K562 (cell line): ENCODE measurements around the gene ARMC12. TPM values are rescaled to one million over a fixed set of nuclear protein-coding genes. Genes with fewer than 3 reads are reported as not detected.

Source experiments
- CEBPB ChIP-seq: fragments of 450-650 bp; IDR thresholded peaks from 2 replicates; pipeline ENCODE4 v1.6.1; 2016; ENCODE audit warnings: missing genetic modification characterization, missing compliant biosample characterization
- DMBX1 ChIP-seq: fragments of 250-450 bp; sonication (Bioruptor Pico); IDR thresholded peaks from 2 replicates; pipeline ENCODE4 v1.8.0; 2022; ENCODE audit warnings: inconsistent platforms, mild to moderate bottlenecking, moderate library complexity, borderline replicate concordance
- PYGO2 ChIP-seq: fragments of 450-650 bp; IDR thresholded peaks from 2 replicates; pipeline ENCODE4 v1.6.1; 2016; ENCODE audit warnings: mild to moderate bottlenecking, missing genetic modification characterization, moderate library complexity, missing compliant biosample characterization
- SMARCA4 ChIP-seq: fragments of 450-650 bp; IDR thresholded peaks from 2 replicates; pipeline ENCODE4 v1.6.1; 2016
- SMARCA5 ChIP-seq: fragments of 450-650 bp; IDR thresholded peaks from 2 replicates; pipeline ENCODE4 v1.6.1; 2016
- ZBTB1 ChIP-seq: sonication (generic); formaldehyde crosslinking; IDR thresholded peaks from 2 replicates; pipeline ENCODE4 v1.8.1; 2023; ENCODE audit warnings: missing genetic modification reagents, low read depth, mild to moderate bottlenecking, borderline replicate concordance
- ZNF197 ChIP-seq: fragments of 200-800 bp; sonication (Bioruptor generic); IDR thresholded peaks from 2 replicates; pipeline ENCODE4 v1.6.1; 2016; ENCODE audit warnings: low read depth, missing genetic modification characterization, missing compliant biosample characterization
- ZNF24 ChIP-seq: fragments of 450-650 bp; IDR thresholded peaks from 2 replicates; pipeline ENCODE4 v1.6.1; 2016
- ZNF444 ChIP-seq: fragments of 250-450 bp; sonication (Bioruptor Pico); IDR thresholded peaks from 2 replicates; pipeline ENCODE4 v1.4.0; 2020; ENCODE audit warnings: mild to moderate bottlenecking, moderate library complexity
- polyA plus RNA-seq, 8 experiments: library from polyadenylated mRNA; depleted of rRNA in 4 of 8; stranded (reverse) in 5 of 8; unstranded in 3 of 8; fragments of >200 nt; fragmentation: Nextera tagmentation in 2 of 8; fragmentation: Illumina TruSeq in 1 of 8; extraction: Ambion mirVana in 2 of 8; extraction: Trizol in 1 of 8; gene quantifications; 2 replicates each; pipeline versions ENCODE4 v1.2.1 to v1.2.3, GENCODE V29; 2011 to 2014; ENCODE audit warnings: inconsistent platforms in 1 of 8, missing spikeins in 1 of 8
- total RNA-seq, 7 experiments: library from RNA; depleted of rRNA in 6 of 7; stranded (reverse); fragments of >200 nt in 6 of 7; fragmentation: Illumina TruSeq in 2 of 7; extraction: Trizol in 2 of 7; gene quantifications; 2 replicates each; pipeline versions ENCODE4 v1.2.1 to v1.2.3, GENCODE V29; 2011 to 2021; ENCODE audit warnings: low replicate concordance in 1 of 7
- TF ChIP-seq, protein P1 (sequence below), 2 experiments: fragments of 450-650 bp; IDR thresholded peaks; 2 replicates each; pipeline ENCODE4 v1.6.1; 2018; ENCODE audit warnings: mild to moderate bottlenecking in 2 of 2, low read depth in 1 of 2; ENCODE audit not compliant: partially characterized antibody in 2 of 2
- TF ChIP-seq, protein P2 (sequence below), 2 experiments: fragments of 450-650 bp in 1 of 2; sonication (generic) in 1 of 2; formaldehyde crosslinking in 1 of 2; IDR thresholded peaks in 1 of 2; conservative IDR thresholded peaks in 1 of 2; 2 replicates each; pipeline versions ENCODE4 v1.6.1 to v1.8.1; 2016 to 2023; ENCODE audit warnings: mild to moderate bottlenecking in 2 of 2, moderate library complexity in 2 of 2, inconsistent platforms in 1 of 2, missing genetic modification reagents in 1 of 2
- TF ChIP-seq, protein P3 (sequence below), 2 experiments: fragments of 450-650 bp in 1 of 2; sonication (generic) in 1 of 2; formaldehyde crosslinking; conservative IDR thresholded peaks; 2 replicates each; pipeline versions ENCODE4 v1.4.0 to v1.8.1; 2020 to 2022; ENCODE audit warnings: mild to moderate bottlenecking in 1 of 2, missing genetic modification reagents in 1 of 2
- TF ChIP-seq, protein P4 (sequence below): fragments of 450-650 bp; IDR thresholded peaks from 2 replicates; pipeline ENCODE4 v1.6.1; 2018; ENCODE audit not compliant: partially characterized antibody
- TF ChIP-seq, protein P5 (sequence below): sonication (generic); formaldehyde crosslinking; IDR thresholded peaks from 2 replicates; pipeline ENCODE4 v1.8.0; 2022; ENCODE audit warnings: mild to moderate bottlenecking, missing genetic modification reagents

ARMC12 gene
- total and polyA plus RNA-seq, 9 of the 15 experiments (the other 6 are each of a cell fraction or from before 2014, with no cell fraction given), result 0.09 to 0.58 (median 0.31) TPM; not detected in 3

DNA sequence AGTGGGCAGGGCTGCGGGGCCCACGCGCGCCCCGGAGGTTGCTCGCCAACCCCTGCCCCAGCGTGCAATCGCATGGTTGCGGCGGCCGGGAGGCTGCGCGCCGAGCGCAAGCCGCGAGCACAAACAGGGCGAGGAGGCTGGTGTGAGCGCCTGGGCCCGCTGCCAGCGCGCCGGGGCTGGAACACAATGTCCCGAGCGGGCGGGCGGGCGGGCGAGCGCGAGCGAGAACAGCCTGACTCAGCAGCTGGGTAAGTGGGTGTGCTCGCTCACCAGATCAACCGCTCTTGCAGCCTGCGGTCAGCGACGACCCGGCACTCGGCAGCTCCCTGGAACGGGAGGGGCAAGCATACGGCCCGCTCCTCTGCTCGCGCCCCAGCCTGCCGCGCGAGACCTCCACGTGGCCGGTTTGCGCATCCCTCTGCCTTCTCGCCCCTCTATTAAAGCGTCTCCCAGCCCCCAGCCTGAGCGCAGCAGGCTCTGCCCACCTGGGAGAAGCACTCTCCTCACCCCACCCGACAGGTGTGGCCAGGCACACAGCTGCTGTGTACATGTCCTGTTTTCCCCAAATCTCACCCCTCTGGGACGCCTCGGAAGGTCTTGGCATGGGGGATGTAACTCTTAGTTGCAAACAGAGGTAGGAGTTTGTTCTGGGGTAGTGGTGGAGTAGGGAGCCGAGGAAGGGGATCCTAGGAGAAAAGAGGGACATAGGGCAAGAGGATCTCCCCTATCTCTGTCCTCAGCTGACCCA lies 8.7 kb upstream of the ARMC12 start (continued):
- TF ChIP-seq, protein P1, sequence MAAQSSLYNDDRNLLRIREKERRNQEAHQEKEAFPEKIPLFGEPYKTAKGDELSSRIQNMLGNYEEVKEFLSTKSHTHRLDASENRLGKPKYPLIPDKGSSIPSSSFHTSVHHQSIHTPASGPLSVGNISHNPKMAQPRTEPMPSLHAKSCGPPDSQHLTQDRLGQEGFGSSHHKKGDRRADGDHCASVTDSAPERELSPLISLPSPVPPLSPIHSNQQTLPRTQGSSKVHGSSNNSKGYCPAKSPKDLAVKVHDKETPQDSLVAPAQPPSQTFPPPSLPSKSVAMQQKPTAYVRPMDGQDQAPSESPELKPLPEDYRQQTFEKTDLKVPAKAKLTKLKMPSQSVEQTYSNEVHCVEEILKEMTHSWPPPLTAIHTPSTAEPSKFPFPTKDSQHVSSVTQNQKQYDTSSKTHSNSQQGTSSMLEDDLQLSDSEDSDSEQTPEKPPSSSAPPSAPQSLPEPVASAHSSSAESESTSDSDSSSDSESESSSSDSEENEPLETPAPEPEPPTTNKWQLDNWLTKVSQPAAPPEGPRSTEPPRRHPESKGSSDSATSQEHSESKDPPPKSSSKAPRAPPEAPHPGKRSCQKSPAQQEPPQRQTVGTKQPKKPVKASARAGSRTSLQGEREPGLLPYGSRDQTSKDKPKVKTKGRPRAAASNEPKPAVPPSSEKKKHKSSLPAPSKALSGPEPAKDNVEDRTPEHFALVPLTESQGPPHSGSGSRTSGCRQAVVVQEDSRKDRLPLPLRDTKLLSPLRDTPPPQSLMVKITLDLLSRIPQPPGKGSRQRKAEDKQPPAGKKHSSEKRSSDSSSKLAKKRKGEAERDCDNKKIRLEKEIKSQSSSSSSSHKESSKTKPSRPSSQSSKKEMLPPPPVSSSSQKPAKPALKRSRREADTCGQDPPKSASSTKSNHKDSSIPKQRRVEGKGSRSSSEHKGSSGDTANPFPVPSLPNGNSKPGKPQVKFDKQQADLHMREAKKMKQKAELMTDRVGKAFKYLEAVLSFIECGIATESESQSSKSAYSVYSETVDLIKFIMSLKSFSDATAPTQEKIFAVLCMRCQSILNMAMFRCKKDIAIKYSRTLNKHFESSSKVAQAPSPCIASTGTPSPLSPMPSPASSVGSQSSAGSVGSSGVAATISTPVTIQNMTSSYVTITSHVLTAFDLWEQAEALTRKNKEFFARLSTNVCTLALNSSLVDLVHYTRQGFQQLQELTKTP (IDR thresholded peaks at IDR 0.05; ENCODE audit: low read depth in 1 of 2, partially characterized antibody in 2 of 2), result peak in 1 of 2 experiments; percentile 29
- TF ChIP-seq ZNF444 (no peak), PYGO2 (tag) (no peak), ZNF197 (CRISPR knock-in tag) (0 out of 2 replicates have a peak, but pooled peaks have one; percentile 70), ZBTB1 (CRISPR knock-in tag) (peak; percentile 83; the same call in 1 of the 2 replicates), SMARCA4 (no peak), ZNF24 (no peak), SMARCA5 (no peak; the same call in 1 of the 2 replicates), CEBPB (tag) (no peak), DMBX1 (CRISPR knock-in tag) (peak; percentile 87)
- TF ChIP-seq, protein P2, sequence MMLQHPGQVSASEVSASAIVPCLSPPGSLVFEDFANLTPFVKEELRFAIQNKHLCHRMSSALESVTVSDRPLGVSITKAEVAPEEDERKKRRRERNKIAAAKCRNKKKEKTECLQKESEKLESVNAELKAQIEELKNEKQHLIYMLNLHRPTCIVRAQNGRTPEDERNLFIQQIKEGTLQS (IDR thresholded peaks at IDR 0.05), result no peak
- TF ChIP-seq, protein P2 (CRISPR knock-in tag; conservative IDR thresholded peaks at IDR 0.05), result 0 out of 2 replicates have a peak, but pooled peaks have one; percentile 68
- TF ChIP-seq, protein P3, sequence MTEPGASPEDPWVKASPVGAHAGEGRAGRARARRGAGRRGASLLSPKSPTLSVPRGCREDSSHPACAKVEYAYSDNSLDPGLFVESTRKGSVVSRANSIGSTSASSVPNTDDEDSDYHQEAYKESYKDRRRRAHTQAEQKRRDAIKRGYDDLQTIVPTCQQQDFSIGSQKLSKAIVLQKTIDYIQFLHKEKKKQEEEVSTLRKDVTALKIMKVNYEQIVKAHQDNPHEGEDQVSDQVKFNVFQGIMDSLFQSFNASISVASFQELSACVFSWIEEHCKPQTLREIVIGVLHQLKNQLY (CRISPR knock-in tag; conservative IDR thresholded peaks at IDR 0.05), result 0 out of 4 replicates have a peak, but pooled peaks of 1 of the 2 experiments have one; percentile 37
- TF ChIP-seq, protein P4, sequence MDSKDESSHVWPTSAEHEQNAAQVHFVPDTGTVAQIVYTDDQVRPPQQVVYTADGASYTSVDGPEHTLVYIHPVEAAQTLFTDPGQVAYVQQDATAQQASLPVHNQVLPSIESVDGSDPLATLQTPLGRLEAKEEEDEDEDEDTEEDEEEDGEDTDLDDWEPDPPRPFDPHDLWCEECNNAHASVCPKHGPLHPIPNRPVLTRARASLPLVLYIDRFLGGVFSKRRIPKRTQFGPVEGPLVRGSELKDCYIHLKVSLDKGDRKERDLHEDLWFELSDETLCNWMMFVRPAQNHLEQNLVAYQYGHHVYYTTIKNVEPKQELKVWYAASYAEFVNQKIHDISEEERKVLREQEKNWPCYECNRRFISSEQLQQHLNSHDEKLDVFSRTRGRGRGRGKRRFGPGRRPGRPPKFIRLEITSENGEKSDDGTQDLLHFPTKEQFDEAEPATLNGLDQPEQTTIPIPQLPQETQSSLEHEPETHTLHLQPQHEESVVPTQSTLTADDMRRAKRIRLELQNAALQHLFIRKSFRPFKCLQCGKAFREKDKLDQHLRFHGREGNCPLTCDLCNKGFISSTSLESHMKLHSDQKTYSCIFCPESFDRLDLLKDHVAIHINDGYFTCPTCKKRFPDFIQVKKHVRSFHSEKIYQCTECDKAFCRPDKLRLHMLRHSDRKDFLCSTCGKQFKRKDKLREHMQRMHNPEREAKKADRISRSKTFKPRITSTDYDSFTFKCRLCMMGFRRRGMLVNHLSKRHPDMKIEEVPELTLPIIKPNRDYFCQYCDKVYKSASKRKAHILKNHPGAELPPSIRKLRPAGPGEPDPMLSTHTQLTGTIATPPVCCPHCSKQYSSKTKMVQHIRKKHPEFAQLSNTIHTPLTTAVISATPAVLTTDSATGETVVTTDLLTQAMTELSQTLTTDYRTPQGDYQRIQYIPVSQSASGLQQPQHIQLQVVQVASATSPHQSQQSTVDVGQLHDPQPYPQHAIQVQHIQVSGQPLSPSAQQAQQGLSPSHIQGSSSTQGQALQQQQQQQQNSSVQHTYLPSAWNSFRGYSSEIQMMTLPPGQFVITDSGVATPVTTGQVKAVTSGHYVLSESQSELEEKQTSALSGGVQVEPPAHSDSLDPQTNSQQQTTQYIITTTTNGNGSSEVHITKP, result no peak
- TF ChIP-seq, protein P5, sequence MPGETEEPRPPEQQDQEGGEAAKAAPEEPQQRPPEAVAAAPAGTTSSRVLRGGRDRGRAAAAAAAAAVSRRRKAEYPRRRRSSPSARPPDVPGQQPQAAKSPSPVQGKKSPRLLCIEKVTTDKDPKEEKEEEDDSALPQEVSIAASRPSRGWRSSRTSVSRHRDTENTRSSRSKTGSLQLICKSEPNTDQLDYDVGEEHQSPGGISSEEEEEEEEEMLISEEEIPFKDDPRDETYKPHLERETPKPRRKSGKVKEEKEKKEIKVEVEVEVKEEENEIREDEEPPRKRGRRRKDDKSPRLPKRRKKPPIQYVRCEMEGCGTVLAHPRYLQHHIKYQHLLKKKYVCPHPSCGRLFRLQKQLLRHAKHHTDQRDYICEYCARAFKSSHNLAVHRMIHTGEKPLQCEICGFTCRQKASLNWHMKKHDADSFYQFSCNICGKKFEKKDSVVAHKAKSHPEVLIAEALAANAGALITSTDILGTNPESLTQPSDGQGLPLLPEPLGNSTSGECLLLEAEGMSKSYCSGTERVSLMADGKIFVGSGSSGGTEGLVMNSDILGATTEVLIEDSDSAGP (CRISPR knock-in tag), result no peak
